HG03469 (cell line): Measurements from ENCODE around the gene DPYD.
"Not testable (repeated sequence)": the region's sequence is repeated elsewhere in the genome, so short reads cannot be mapped to it uniquely, and the experiment has no call there.

ENCODE experiments used
- ATAC-seq: cut with Tn5 transposase; IDR thresholded peaks from one replicate; pipeline ENCODE4 v1.9.1; 2021; ENCODE audit warnings: mild to moderate bottlenecking, moderate library complexity, moderate number of reproducible peaks; ENCODE audit not compliant: unreplicated experiment

The DPYD gene

DNA sequence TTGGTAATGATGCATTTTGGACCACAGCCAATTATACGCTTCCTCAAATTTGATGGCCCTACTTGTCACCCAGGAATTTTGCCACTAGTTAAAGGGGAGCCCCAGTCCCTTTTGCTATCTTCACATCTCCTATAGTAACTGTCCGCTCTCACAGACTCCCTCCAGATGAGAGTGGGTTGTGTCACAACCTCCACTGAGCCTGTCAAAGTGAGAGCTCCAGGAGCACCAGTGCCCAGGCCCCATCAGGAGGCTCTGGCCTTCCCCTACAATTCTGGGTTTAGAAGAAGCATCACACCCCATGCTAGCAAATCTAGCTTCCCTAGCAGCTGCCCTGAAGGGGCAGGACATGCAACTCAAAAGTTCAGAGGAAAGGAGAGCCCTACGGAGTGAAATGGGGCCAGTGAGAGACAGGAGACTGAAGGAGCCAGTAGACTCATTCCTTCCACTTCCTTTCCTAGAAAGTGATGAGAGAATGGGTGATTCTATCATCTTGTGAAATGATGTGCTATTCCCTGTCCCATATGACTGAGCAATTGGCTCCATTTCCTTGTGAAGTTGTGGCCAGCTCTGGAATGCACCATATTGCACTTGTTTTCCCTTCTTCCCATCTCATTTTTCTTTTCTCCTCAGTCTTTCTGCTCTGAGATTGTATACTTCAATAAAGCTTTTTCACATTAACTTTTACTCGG lies 541.3 kb downstream of the DPYD start:
- no peak for ATAC-seq

DNA sequence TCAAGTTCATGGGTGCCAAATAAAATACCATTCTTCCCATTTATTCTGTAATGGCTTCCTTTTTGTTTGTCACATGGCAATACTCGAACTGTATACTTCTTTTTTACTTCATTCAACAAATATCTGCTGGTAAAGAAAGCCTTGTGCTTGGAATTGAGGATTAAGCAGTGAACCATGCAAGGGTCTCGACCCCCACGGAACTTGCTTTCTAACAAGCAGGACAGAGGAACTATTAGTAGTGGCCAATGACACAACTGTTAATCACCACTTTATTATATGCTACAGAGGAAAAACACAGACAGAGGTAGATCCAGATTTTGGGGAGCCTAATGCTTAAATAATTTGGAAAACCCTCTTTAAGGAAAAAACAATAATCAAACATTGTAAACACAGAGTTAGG lies 542.2 kb downstream of the DPYD start:
- no peak for ATAC-seq

DNA sequence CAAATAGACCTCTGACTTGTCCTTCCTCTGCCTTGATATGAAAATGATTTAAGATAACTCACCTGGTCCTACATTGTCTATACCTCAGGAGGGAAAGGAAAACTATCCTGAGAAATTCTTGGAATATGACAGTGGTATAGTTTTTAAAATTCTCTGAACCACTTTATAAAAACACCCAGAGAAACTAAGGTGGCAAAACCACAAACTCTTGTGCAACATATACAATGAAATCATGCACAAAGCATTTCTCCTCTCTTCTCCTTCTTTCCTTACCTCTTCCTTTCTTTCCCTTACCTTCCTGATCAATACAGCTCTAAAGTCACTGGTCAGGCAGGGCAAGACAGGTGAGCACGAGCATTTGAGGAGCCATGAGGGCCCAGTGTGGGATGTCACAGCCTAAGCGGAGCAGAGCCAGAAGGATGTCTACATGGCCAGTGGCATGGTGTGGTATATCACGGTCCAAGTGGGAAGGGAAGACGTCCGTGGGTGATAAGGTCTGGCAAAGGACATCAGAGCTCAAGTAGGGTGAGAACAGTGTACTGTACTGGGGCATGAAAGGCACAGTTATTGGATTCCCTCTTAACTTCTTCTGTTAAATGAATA lies 543.3 kb downstream of the DPYD start:
- ATAC-seq, result no peak

DNA sequence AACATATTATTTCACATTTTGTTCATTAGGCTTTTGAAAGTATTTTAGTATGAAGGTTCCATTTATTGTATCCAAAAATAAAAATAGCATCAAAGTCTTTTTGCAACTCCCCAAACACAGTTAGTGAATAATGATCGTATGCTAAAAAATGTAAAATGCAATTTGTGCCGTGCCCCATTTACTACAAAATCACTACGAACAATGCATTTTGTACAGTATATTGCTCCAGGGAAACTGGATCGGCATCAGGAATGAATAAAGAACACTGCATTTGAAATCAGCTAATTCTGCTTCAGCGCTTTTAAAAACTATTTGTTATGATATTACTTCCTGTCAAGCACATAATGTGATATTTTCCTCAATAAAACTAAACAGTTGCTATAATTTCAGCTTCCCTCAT lies 547.8 kb downstream of the DPYD start:
- no peak for ATAC-seq

DNA sequence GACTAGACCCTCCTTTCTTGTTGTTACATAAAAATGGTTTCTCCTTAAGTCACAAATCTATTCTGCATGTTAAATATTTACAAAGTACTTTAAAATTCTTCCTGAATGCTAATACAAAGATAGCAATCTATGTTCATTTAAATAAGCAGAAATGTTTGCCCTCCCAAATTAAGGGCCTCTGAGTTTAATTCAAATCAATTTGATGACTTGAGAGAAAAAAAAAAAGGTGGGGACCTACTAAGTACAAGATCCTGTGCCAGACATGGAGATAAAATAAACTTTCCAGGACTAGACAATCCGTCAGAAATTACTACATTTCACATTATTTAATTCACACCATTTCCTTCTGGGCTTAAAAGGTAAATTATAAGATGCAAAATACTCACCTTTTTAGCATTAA lies 548.3 kb downstream of the DPYD start:
- no peak for ATAC-seq

DNA sequence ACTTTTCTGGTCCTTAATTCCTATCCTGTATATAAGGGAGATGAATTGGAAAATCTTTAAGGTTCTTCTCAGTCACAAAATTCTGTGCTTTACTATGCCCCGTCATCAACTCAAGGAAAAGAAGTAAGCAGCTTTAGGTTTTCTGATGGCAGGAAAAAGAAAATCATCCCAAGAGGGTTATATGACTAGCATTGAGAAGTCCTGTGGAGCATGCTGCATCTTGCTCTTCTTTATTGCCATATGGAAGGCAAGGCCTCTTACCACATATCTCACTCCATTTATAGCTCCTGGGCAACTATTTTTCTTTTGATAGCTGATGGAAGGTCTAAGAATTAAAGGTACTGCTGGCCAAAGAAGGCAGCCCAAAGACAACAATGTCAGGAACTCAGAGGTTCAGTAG lies 552.5 kb downstream of the DPYD start:
- no peak for ATAC-seq

DNA sequence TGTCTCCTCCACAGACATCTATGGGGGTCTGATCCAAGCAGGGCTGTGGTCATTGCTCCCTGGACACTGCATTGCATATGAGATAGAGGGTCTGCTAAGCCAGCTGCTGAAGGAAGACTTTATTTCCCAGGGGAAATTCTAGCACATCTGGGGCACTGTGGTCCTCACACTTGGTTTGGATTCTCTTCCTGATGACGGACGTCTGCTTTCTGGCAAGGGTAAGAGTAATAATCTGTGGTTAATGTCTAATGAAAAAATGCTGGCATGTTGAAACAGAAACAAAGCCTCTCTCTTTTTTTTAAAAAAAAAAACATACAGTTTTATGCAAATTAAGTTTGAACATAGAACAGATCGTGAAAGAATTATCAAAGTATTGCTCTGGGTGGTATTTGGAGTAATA lies 553.9 kb downstream of the DPYD start:
- no peak for ATAC-seq

DNA sequence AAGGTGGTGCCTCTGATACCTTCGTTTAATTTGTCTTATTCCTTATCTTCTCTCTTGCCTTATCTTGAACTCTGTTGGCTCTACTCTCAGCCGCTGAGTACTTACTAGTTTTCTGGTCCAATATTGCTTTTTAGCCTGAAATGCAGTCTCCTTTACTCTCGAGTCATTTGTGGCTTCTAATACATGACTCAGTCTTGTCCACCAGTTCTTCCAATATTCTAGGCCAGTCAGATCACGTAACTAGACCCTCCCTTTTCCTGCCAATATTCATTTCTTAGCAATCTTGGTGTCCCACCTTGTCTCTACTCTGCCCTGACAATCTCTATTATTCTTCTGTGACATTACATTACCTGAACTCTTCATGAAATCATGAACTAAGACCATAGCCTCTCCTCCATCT lies 555.8 kb downstream of the DPYD start:
- ATAC-seq, result no peak

DNA sequence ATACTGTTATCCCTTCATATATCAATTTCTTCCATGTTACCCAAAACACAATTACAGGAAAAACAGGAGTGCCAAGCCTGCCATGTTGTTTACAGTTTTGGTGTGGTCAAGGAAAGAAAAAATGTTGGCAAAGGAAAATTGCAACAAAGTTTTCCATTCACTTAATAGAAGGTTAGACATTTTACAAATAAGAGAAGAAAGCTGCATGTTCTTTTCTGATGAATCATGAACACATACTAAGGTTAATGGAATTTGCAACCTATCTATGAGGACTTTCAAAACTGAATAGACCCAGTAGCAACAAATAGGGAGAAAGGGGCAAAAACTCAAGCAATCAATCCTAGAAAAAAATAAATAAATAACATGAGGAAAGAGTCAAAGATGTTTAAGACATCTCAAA lies 556.7 kb downstream of the DPYD start:
- ATAC-seq, result no peak

DNA sequence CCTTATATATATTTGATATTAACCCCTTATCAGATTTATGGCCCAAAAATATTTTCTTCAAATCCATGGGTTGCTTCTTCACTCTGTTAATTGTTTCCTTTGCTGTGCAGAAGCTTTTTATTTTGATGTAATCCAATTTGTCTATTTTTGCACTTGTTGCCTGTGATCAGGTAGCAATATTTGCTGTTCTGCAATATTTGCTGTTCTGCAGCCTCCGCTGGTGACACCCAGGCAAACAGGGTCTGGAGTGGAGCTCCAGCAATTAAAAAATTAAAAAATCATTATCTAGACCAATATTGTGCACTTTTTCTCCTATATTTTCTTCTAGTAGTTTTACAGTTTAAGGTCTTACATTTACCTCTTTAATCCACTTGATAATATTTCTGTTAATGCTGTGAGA lies 564.5 kb downstream of the DPYD start:
- ATAC-seq, result no peak

DNA sequence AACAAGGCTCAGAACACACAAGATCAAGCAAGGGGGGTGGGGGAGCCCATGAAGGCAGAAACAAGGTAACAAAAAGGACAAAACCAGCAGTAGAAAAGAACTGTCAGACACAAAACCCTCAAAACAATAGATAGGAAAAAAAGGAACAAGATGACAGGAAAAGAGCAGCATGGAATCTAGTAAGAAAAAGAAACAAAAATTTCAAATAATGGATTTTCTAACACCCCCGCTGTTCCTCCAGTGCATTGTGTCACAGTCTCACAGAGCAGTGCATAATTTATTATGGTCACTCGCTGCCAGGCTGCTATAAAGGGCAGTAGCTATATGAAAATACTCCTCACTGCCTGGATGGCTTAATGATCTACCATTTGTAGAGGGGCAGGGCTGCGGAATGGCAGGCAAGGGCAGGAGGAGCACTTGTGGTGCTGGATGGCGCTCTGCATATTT lies 567.9 kb downstream of the DPYD start:
- no peak for ATAC-seq

DNA sequence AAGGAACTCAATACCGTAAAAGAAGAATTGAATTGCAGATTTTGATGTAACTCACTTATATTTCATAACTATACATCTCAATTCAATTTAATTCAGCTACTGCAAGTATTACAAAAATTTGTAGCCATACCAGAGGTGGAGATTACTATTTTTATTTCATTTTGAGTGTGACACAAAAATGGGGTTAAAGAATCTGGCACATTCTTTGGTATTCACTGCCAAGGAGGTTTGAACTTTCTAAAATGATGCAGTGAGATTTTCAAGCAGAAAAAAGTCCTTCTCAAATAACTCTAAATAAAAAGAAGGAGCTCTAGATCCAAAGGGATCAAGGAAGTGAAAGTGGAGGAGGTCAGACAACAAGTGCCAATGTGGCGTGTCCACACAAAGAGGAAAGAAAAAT lies 569.0 kb downstream of the DPYD start:
- no peak for ATAC-seq

DNA sequence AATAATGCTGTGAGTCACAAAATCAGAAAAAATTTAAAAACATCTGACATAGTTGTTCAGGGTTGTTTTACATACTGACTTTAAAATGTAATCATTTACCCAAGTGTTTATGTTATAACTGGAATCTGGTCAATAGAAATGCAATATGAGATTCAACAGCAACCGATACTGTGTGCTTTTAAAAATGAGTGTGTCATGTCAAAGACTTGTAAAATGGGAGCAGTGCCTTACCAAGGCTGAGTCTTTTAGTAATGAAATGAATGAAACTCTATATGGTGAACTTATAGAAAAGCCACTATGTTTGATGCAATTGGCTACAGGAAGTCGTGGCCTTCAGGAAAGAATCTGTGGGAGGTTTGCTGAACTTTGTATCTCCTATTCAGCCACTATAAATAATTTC lies 570.2 kb downstream of the DPYD start:
- ATAC-seq, result no peak

DNA sequence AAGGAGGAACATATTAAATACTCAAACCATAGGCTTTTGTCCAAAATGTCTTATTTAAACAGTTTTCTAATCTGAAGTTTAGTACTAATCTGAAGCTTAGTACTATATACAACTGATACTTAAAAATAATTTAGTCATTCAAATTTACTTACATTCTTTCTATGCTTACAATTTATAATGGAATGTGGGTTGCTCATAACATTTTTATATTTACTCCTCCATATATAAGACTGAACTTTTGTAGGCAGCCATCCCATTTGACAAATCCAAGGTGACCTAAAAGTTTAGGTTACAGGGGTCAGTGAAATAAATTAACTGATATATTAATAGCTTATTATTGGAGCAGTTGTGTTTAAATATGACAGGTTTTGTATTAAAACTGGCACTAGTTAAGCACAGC lies 570.6 kb downstream of the DPYD start:
- ATAC-seq, result no peak

DNA sequence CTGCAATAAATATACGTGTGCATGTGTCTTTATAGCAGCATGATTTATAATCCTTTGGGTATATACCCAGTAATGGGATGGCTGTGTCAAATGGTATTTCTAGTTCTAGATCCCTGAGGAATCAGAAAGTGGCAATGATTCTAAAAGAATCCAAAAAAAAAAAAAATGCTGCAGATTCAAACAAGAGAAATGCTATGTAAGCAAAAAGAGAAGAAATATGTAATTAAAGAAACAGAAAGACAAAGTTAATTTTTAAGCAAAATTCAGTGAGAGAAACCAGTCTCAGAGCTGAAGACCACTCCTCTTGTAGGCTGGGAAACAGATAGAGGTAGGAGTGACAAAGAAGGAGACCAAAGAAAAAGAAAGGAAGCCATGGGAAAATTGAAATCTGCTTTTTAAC lies 571.0 kb downstream of the DPYD start:
- ATAC-seq, result not testable (repeated sequence)

DNA sequence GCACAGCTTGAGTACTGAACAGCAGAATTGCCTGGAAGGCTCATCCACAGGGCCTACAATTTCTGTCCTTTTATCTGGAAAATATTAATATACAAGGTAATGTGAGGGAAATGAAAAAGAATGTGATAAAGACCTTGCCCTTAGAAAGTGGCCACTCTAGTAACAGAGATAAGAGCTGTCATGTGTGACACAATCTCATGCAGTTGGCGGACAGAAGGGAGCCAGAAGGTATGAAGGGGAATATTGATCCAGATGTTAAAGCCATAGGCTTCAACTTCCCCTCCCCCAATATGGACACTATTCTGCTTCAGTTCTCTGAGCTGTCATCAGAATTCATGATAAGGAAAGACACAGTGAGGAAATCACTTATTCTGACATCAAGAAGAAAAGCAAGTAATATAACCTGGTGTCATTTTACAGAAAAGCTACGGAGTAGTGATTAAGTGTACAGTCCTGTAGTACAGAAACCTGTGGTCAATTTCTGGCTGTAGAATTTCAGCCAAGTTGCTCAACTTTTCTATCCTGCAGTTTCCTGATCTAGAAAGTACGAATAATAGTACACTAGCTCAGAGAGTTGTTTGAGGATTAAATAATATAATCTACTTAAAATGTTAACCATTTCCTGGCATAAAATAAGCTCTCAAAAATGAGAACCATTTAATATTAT lies 572.1 kb downstream of the DPYD start:
- no peak for ATAC-seq

DNA sequence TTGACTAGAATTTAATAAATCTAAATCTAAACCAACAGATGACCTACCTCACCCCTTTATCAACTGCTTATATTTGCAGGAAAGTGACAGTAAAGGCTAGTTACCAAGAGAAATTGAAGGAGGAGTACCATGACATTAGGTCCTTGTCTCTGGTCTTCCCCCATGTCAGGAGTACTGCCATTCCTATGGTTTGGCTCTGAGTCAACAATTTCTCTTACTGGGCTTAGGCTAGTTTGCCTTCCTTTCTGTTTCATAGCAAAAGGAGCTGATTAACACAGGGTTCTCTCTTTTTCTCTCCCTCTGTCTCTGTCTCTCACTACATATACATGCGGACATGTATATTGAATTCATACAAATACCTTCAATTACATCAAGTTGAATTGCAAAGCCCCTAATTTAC lies 579.9 kb downstream of the DPYD start:
- no peak for ATAC-seq

DNA sequence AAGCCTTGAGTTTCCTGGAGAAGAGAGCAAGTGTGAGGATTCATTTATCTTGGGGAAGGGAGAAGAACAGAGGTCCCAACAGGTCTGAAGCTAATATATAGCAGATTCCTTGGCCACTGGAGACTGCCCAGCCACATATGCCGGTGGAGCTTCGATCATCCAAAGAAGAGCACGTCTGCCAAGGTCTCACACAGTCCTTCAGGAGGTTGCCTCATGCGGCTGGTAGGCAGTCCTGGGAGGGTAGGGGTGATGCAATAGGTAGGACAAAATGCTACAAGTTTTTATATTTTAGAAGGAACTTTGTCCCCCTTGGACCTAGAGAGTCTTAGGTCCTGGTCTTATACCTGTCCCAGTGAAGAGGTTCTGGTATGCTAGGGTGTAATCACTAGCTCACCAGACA lies 582.5 kb downstream of the DPYD start:
- no peak for ATAC-seq

DNA sequence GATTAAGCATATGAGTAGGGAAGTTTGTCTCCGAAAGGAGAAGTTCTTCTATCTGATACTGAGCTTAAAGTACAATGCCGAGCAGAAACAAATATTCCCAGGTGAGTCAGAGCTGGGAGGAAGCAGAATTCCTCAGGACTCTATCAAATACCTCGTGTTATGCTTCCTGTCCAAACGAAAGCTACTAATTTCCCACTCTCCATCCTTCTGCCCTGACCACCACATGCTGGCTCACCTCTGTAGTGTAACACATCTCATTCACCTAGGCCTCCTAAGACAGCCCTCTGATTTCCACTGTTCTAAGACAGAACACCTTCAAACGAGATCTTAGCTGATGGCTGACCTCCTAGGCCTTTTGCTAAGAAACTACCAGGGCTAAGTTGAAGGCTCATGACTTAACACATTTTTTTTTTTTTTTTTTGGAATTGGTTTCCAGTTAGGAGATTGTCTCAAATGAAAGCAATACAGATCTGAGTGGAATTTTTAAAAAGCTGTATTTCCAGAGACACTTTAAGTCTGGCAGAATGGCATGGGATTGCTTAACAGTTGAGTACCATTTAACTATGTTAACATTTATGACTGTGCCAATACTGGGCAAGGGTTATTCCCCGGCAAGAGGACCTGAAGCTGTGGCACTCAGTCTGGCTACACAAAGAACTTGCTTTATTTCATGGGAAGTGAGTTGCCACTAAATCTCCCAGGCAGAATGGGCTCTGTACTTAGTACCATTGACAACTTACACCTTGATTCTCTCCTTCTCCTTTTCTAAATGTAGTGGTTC lies 583.4 kb downstream of the DPYD start:
- no peak for ATAC-seq

DNA sequence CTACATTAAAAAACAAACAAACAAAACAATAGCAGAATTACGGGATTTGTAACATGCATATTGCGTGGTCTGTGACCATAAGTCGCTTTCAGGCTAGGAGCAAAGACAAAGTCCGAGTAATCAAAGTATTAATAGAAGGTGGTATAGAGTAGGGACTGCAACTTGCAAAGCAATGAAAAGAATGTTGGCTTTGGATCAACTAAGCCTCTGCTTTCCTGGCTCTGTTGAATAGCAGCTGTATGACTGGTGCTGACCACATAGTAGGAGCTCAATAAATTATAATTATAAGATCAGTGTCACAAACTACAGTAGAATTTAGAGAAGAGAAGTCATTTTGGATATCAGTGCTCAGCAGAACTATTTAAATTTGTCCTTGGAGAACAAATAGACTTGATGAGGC lies 586.4 kb downstream of the DPYD start:
- no peak for ATAC-seq

DNA sequence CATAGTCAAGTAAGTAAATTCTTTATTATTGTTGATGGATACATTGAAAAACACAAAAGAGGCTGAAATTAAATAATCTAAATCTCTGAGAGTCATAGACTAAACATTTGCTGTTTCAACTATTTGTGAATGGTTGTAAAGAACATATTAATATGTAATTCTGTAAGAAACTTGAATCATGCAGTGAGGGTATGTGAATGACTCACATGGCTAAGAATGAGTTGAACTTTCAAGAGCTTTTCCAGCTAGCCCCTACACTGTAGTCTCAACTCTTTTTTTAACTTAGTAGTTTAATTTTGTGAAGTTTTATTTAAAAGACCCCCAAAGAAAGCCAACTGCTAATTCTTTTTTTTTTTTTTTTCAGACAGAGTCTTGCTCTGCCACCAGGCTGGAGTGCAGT lies 588.1 kb downstream of the DPYD start:
- ATAC-seq, result no peak

DNA sequence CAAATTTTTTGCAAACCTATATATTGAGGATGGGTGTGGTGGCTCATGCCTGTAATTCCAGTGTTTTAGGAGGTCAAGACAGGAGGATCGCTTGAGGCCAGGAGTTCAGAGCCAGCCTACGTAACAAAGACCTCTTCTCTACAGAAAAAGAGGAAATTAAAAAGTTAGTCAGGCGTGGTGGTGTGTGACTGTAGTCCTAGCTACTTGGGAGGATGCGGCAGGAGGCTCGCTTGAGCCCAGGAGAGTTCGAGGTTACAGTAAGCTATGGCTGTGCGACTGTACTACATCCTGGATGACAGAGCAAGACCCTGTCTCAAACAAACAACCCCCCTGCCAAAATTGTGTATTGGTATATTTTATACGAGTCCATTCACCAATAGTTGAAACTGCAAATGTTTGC lies 589.7 kb downstream of the DPYD start:
- no peak for ATAC-seq
